SK-N-MC (cell line): Measurements from ENCODE around the gene HPS4.

Experiments
- EZH2 ChIP-seq: fragments of 200-600 bp; sonication (generic); IDR thresholded peaks from one replicate; pipeline ENCODE4 v1.6.1; 2017; ENCODE audit warnings: antibody characterized with exemption
- POLR2AphosphoS5 ChIP-seq: IDR thresholded peaks from 2 replicates; pipeline ENCODE4 v1.6.1; 2012; ENCODE audit warnings: mild to moderate bottlenecking, low read depth, low read length, borderline replicate concordance

GRCh38 chr22:26489447-26490036 lies 6.0 kb upstream of the HPS4 start:
- TF ChIP-seq EZH2 = no peak
- no peak for TF ChIP-seq POLR2AphosphoS5
